ENCODE results near the gene RIMBP2. TPM values are rescaled to one million over a fixed set of nuclear protein-coding genes. Genes with fewer than 3 reads are reported as not detected.

RIMBP2 gene
- total and polyA plus RNA-seq, 2 experiments from 2014 or later: 0.31 to 0.37 TPM

- H3K27me3 ChIP-seq (ENCODE audit: insufficient read depth): no peaks in the 10 kb centered on the region
- H3K27ac Mint-ChIP-seq: no peak overlapping the region
- no peak overlapping the region for H3K4me3 ChIP-seq
- H3K4me2 ChIP-seq: no peak overlapping the region
- no peak overlapping the region for H2AFZ ChIP-seq
- H3K79me2 ChIP-seq (replicated peaks; ENCODE audit: insufficient read depth): no peaks in the 10 kb centered on the region
- TF ChIP-seq EZH2phosphoT487 (IDR thresholded peaks at IDR 0.05; ENCODE audit: unreplicated experiment): no peak
- no peak for TF ChIP-seq ZNF331 (CRISPR knock-in tag; IDR thresholded peaks at IDR 0.05; ENCODE audit: low read depth)
- no peak for TF ChIP-seq POLR2AphosphoS5 (IDR thresholded peaks at IDR 0.05; ENCODE audit: low read depth)
- TF ChIP-seq ZNF462 (CRISPR knock-in tag; IDR thresholded peaks at IDR 0.05): no peak
- TF ChIP-seq REST (IDR thresholded peaks at IDR 0.05; ENCODE audit: unreplicated experiment): no peak
- TF ChIP-seq NANOG (IDR thresholded peaks at IDR 0.05; ENCODE audit: borderline replicate concordance): no peak
- no peak for TF ChIP-seq CREB1 (CRISPR knock-in tag; IDR thresholded peaks at IDR 0.05; ENCODE audit: low read depth)
- no peak for TF ChIP-seq EZH2 (IDR thresholded peaks at IDR 0.05; ENCODE audit: low read depth, unreplicated experiment)
- TF ChIP-seq CTCF (conservative IDR thresholded peaks at IDR 0.05; ENCODE audit: low read depth in 2 of 2): no peak
- no peak for TF ChIP-seq ETS1 (IDR thresholded peaks at IDR 0.05)
- TF ChIP-seq ZNF114 (CRISPR knock-in tag; IDR thresholded peaks at IDR 0.05): no peak
- no peak for TF ChIP-seq STAT1 (IDR thresholded peaks at IDR 0.05; ENCODE audit: unreplicated experiment)
- TF ChIP-seq JUNB (IDR thresholded peaks at IDR 0.05; ENCODE audit: unreplicated experiment): no peak
- peaks cover 3% of the 10 kb centered on the region for H3K27me3 Mint-ChIP-seq (ENCODE audit: insufficient read depth, low read depth, poor library complexity)
- H3K9me3 Mint-ChIP-seq: peaks cover 72% of the 10 kb centered on the region
- no peaks in the 10 kb centered on the region; the same call in 1 of the 3 replicates for H3K36me3 Mint-ChIP-seq (ENCODE audit: low read depth)
- H4K20me1 ChIP-seq (replicated peaks; ENCODE audit: insufficient read depth): no peaks in the 10 kb centered on the region
- H3K9me2 ChIP-seq (ENCODE audit: insufficient read depth): no peaks in the 10 kb centered on the region
- no peak overlapping the region for H3K27ac ChIP-seq (ENCODE audit: low read depth)
- no peaks in the 10 kb centered on the region for H3K4me1 ChIP-seq (ENCODE audit: insufficient read depth)
- no peaks in the 10 kb centered on the region for H3K36me3 ChIP-seq (ENCODE audit: insufficient read depth)
- no peak overlapping the region for H3K4me3 Mint-ChIP-seq
- H3F3A ChIP-seq (replicated peaks; ENCODE audit: low read depth): no peaks in the 10 kb centered on the region
- DNase-seq (ENCODE audit: low spot score) (no peak), ATAC-seq (no peak)
- H3K4me1 Mint-ChIP-seq: no peaks in the 10 kb centered on the region
Measured at GRCh38 chr12:130744274-130744673, 28.2 kb upstream of the RIMBP2 start.
